ENCODE data around the gene PPARD. TPM values are rescaled to one million over a fixed set of nuclear protein-coding genes. Genes with fewer than 3 reads are reported as not detected.

PPARD gene
- total RNA-seq, 3 donors from 2014 or later (not counting 1 experiment from before 2014, with no cell fraction given), result 14.4 to 20.4 (median 18.8) TPM

- peak; percentile 24 to 46 for DNase-seq
Measured at GRCh38 chr6:35468980-35469750, 126.8 kb downstream of the PPARD start.

GRCh38 chr6:35469751-35470662, 127.6 kb downstream of the PPARD start:
- 60% methylated on average over 18 of the region's 18 CpGs for WGBS (ENCODE audit: insufficient coverage)
- TF ChIP-seq CTCF (IDR thresholded peaks at IDR 0.05), result no peak
- Mint-ChIP-seq H3K27me3 (ENCODE audit: low read depth in 2 of 2) (no peaks in the 10 kb centered on the region), H3K4me1 (peaks cover 38% of the 10 kb centered on the region in 2 donors), H3K36me3 (no peaks in the 10 kb centered on the region), H3K4me3 (peak overlapping the region; percentile 97), H3K9me3 (no peaks in the 10 kb centered on the region), H3K27ac (peak overlapping the region; percentile 92 to 98)
- ATAC-seq (no peak), DNase-seq (peak in 1 of 2 donors; percentile 52)
- Histone ChIP-seq H3K4me1 (ENCODE audit: control insufficient read depth, insufficient read depth, low read length) (peaks cover 31% of the 10 kb centered on the region), H3K36me3 (ENCODE audit: control insufficient read depth, insufficient read depth, low read length) (peaks cover 40% of the 10 kb centered on the region), H3K9me3 (ENCODE audit: control insufficient read depth, insufficient read depth, low read length) (no peaks in the 10 kb centered on the region), H3K4me3 (ENCODE audit: low read length) (peak overlapping the region; percentile 67), H3K27ac (ENCODE audit: low read length) (peak overlapping the region; percentile 79), H3K27me3 (ENCODE audit: control insufficient read depth, insufficient read depth, low read length) (no peaks in the 10 kb centered on the region)
- intact Hi-C loops (cut with micrococcal nuclease), result no loop called here

More at GRCh38 chr6:35468980-35469750, 126.8 kb downstream of the PPARD start:
- peaks cover 38% of the 10 kb centered on the region for H3K36me3 ChIP-seq (ENCODE audit: control insufficient read depth, insufficient read depth, low read length)
- H3K27ac Mint-ChIP-seq, result peak overlapping the region; percentile 92 to 98
- H3K4me1 Mint-ChIP-seq, result peaks cover 38% of the 10 kb centered on the region in 2 donors
- peak overlapping the region; percentile 67 for H3K4me3 ChIP-seq (ENCODE audit: low read length)
- peak overlapping the region; percentile 97 for H3K4me3 Mint-ChIP-seq
- H3K9me3 Mint-ChIP-seq, result no peaks in the 10 kb centered on the region
- WGBS (ENCODE audit: insufficient coverage), result 2% methylated on average over 37 of the region's 37 CpGs
- no peak for TF ChIP-seq CTCF (IDR thresholded peaks at IDR 0.05)
- H3K27me3 ChIP-seq (ENCODE audit: control insufficient read depth, insufficient read depth, low read length), result no peaks in the 10 kb centered on the region
- peak overlapping the region; percentile 79 for H3K27ac ChIP-seq (ENCODE audit: low read length)
- no peaks in the 10 kb centered on the region for H3K9me3 ChIP-seq (ENCODE audit: control insufficient read depth, insufficient read depth, low read length)
- no peaks in the 10 kb centered on the region for H3K27me3 Mint-ChIP-seq (ENCODE audit: low read depth in 2 of 2)
- intact Hi-C loops (cut with micrococcal nuclease), result loop anchor here (1.0 kb wide), 3 partner anchors 17 to 172 kb away; partner anchors contain the start of genes DEF6, FANCE and PPARD
- peak in 1 of 3 donors; percentile 1 for ATAC-seq
- peaks cover 31% of the 10 kb centered on the region for H3K4me1 ChIP-seq (ENCODE audit: control insufficient read depth, insufficient read depth, low read length)
- no peaks in the 10 kb centered on the region for H3K36me3 Mint-ChIP-seq

- peak in 1 of 2 donors; percentile 34 for DNase-seq
- Histone ChIP-seq H3K27me3 (ENCODE audit: control insufficient read depth, insufficient read depth, low read length) (no peaks in the 10 kb centered on the region), H3K36me3 (ENCODE audit: control insufficient read depth, insufficient read depth, low read length) (peaks cover 40% of the 10 kb centered on the region), H3K27ac (ENCODE audit: low read length) (no peak overlapping the region), H3K4me3 (ENCODE audit: low read length) (no peak overlapping the region), H3K4me1 (ENCODE audit: control insufficient read depth, insufficient read depth, low read length) (peaks cover 31% of the 10 kb centered on the region), H3K9me3 (ENCODE audit: control insufficient read depth, insufficient read depth, low read length) (no peaks in the 10 kb centered on the region)
- no peak for ATAC-seq
- no peaks in the 10 kb centered on the region for H3K36me3 Mint-ChIP-seq
- TF ChIP-seq CTCF (IDR thresholded peaks at IDR 0.05), result no peak
- WGBS (ENCODE audit: insufficient coverage), result 74% methylated on average over 3 of the region's 3 CpGs
- no peaks in the 10 kb centered on the region for H3K9me3 Mint-ChIP-seq
- no peaks in the 10 kb centered on the region for H3K27me3 Mint-ChIP-seq (ENCODE audit: low read depth in 2 of 2)
- peaks cover 38% of the 10 kb centered on the region in 2 donors for H3K4me1 Mint-ChIP-seq
- H3K27ac Mint-ChIP-seq, result peak overlapping the region; percentile 92 to 98
- H3K4me3 Mint-ChIP-seq, result peak overlapping the region; percentile 63
- intact Hi-C loops (cut with micrococcal nuclease), result no loop called here
Measured at GRCh38 chr6:35470663-35471120, 128.3 kb downstream of the PPARD start.
